Neuron (in vitro differentiated cells): ENCODE results near the gene RYR1.
"Not testable (repeated sequence)": the region's sequence is repeated elsewhere in the genome, so short reads cannot be mapped to it uniquely, and the experiment has no call there.

Experiments used
- H2AFZ ChIP-seq: one replicate; pipeline ENCODE4 v1.6.1; 2013; ENCODE audit warnings: low read depth, mild to moderate bottlenecking, inconsistent platforms, low read length, moderate library complexity
- H3K27me3 ChIP-seq: one replicate; pipeline ENCODE4 v1.6.1; 2013; ENCODE audit warnings: low read length; ENCODE audit not compliant: insufficient read depth
- H3K36me3 ChIP-seq: one replicate; pipeline ENCODE4 v1.6.1; 2013; ENCODE audit warnings: low read length; ENCODE audit not compliant: insufficient read depth
- H3K4me1 ChIP-seq: one replicate; pipeline ENCODE4 v1.6.1; 2013; ENCODE audit warnings: low read length; ENCODE audit not compliant: insufficient read depth
- H3K4me3 ChIP-seq: 2 replicates; pipeline ENCODE4 v1.5.1; 2013; ENCODE audit warnings: mild to moderate bottlenecking, low read length, moderate library complexity
- H3K9me3 ChIP-seq: one replicate; pipeline ENCODE4 v1.6.1; 2013; ENCODE audit warnings: low read length

The RYR1 gene

DNA sequence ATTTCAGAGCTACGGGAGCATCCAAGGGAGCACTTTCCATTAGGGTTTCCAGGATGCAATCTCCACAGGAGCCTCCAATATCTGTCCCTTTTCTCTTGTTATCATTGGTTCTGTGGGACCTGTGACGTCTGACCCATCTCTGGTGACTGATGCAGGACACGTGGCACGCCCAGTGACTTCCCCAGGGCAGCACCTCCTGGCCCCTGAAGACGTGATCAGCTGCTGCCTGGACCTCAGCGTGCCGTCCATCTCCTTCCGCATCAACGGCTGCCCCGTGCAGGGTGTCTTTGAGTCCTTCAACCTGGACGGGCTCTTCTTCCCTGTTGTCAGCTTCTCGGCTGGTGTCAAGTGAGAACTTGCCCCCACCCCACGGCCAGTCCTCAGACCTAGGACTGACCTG, 25.5 kb downstream of the RYR1 start:
- no peak overlapping the region for H3K4me3 ChIP-seq
- H2AFZ ChIP-seq, result no peak overlapping the region
- peaks cover 2% of the 10 kb centered on the region for H3K9me3 ChIP-seq
- H3K4me1 ChIP-seq, result no peaks in the 10 kb centered on the region
- no peaks in the 10 kb centered on the region for H3K27me3 ChIP-seq
- no peaks in the 10 kb centered on the region for H3K36me3 ChIP-seq

DNA sequence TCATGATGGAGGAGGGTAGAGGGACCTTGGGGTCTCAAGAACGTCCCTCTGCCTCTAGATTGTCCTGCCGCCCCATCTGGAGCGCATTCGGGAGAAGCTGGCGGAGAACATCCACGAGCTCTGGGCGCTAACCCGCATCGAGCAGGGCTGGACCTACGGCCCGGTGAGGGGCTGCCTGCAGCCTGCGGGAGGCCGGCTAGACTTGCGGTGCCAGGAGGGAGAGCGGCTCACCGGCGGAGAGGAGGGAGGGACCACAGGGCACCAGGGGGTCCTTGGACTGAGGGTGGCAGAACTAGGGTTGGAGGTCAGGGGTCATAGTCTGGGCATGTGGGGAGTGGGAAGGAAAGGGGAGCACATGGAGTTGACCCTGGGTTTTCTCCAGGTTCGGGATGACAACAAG, 29.9 kb downstream of the RYR1 start:
- H3K9me3 ChIP-seq, result peaks cover 7% of the 10 kb centered on the region
- no peak overlapping the region for H2AFZ ChIP-seq
- H3K4me3 ChIP-seq, result no peak overlapping the region
- no peaks in the 10 kb centered on the region for H3K4me1 ChIP-seq
- H3K36me3 ChIP-seq, result no peaks in the 10 kb centered on the region
- no peaks in the 10 kb centered on the region for H3K27me3 ChIP-seq

DNA sequence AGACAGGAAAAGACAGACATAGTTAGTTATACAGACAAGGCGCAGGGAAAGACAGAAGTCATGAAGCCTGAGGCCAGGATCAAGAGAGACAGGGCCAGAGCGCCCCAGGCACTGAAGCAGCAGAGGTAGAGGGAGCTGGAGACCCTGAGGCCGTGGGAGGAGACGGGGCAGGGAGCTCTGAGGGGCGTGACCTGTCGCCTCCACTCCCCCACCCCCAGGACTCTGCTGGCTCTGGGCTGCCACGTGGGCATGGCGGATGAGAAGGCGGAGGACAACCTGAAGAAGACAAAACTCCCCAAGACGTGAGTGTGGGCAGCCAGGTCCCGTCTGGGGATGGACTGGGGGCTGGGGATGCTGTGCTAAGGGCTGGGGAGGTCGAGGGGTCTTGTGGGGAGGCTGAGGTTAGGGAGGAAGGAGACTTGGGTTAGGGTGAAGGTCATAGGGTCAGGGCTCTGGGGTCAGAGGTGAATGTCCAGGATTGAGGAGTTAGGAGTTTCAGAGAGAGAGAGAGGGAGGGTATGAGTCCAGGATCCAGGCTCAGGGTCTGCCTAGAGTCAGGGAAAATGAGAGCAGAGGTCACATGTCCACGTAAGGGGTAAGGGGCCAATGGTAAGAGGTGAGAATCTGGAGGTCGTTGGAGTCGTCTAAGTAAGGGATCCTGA, 31.1 kb downstream of the RYR1 start:
- Histone ChIP-seq H3K4me1 (no peaks in the 10 kb centered on the region), H3K9me3 (peaks cover 7% of the 10 kb centered on the region), H3K36me3 (no peaks in the 10 kb centered on the region), H3K27me3 (no peaks in the 10 kb centered on the region), H2AFZ (no peak overlapping the region), H3K4me3 (no peak overlapping the region)

DNA sequence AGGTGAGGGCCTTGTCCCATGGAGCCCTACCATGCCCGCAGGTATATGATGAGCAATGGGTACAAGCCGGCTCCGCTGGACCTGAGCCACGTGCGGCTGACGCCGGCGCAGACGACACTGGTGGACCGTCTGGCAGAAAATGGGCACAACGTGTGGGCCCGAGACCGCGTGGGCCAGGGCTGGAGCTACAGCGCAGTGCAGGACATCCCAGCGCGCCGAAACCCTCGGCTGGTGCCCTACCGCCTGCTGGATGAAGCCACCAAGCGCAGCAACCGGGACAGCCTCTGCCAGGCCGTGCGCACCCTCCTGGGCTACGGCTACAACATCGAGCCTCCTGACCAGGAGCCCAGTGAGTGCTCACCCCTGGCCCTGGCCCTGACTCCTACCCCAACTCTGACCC, 32.6 kb downstream of the RYR1 start:
- no peak overlapping the region for H2AFZ ChIP-seq
- peaks cover 7% of the 10 kb centered on the region for H3K9me3 ChIP-seq
- no peaks in the 10 kb centered on the region for H3K27me3 ChIP-seq
- no peaks in the 10 kb centered on the region for H3K36me3 ChIP-seq
- H3K4me3 ChIP-seq, result no peak overlapping the region
- H3K4me1 ChIP-seq, result no peaks in the 10 kb centered on the region

DNA sequence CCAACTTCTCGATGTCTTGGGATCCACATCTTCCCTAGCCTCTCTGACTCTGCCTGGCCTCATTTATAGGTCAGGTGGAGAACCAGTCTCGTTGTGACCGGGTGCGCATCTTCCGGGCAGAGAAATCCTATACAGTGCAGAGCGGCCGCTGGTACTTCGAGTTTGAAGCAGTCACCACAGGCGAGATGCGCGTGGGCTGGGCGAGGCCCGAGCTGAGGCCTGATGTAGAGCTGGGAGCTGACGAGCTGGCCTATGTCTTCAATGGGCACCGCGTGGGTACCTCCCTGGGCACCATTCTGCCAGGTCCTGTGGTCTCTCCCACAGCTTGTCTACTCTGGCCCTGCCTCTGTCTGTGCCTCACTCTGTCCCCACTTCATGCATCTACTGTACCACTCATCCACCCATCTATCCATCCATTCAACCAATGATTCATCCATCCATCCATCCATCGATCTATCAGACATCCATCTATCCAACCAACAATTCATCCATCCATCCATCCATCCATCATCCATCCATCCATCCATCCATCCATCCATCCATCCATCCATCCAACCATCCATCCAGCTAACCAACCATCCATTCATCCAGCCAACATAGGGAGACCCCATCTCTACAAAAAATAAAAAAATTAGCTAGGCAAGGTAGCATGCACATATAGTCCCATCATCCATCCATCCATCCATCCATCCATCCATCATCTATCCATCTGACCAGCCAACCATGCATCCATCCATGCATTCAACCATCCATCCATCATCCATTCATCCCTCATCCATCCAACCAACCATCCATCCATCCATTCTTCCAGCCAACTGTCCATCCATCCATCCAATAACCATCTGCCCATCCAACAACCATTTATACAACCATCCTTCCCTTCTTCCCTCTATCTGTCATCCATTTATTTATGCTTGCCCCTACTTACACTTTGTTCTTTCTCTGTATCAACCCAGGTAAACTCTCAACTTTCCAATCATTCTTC, 34.3 kb downstream of the RYR1 start:
- no peaks in the 10 kb centered on the region for H3K36me3 ChIP-seq
- no peak overlapping the region for H2AFZ ChIP-seq
- H3K4me1 ChIP-seq, result no peaks in the 10 kb centered on the region
- H3K9me3 ChIP-seq, result peaks cover 7% of the 10 kb centered on the region
- no peak overlapping the region for H3K4me3 ChIP-seq
- no peaks in the 10 kb centered on the region for H3K27me3 ChIP-seq

DNA sequence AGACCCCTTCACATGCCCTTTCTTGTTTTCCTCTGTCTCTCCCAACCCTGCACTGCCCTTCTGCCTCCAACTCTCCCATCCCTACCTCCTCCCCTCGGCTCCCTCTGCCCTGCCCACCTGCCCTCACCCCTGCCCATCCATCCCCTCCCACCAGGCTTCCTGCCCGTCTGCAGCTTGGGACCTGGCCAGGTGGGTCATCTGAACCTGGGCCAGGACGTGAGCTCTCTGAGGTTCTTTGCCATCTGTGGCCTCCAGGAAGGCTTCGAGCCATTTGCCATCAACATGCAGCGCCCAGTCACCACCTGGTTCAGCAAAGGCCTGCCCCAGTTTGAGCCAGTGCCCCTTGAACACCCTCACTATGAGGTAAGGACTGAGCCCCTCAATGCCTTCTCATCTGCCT, 35.7 kb downstream of the RYR1 start:
- H3K4me3 ChIP-seq, result no peak overlapping the region
- no peak overlapping the region for H2AFZ ChIP-seq
- H3K27me3 ChIP-seq, result no peaks in the 10 kb centered on the region
- H3K4me1 ChIP-seq, result no peaks in the 10 kb centered on the region
- H3K9me3 ChIP-seq, result peaks cover 6% of the 10 kb centered on the region
- no peaks in the 10 kb centered on the region for H3K36me3 ChIP-seq

DNA sequence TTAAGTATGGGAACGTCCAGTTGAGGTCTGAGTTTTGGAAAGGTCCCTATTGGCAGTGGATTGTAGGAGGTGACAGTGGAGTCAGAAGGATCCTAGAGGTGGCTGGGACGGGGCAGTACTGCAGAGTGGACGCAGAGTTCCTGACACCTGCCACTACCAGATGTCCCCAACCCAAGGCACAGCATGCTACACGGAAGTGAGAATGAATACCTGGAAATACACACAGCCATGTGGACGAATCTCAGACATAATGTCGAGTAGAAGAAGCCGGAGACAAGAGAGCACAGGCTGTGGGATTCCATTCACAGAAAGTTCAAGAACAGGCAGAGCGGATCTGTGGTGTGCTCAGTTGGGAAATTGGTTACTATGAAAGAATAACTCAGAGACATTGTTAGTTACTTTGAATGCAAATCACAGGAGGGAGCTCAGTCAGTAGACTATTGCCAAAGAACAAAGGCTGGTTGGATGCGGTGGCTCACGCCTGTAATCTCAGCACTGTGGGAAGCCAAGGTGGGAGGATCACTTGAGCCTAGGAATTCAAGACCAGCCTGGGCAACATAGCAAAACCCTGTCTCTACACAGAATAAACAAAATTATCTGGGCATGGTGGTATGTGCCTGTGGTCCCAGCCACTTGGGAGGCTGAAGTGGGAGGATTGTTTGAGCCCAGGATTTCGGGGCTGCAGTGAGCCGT, 37.4 kb downstream of the RYR1 start:
- H3K4me1 ChIP-seq, result no peaks in the 10 kb centered on the region
- H2AFZ ChIP-seq, result no peak overlapping the region
- no peaks in the 10 kb centered on the region for H3K36me3 ChIP-seq
- H3K4me3 ChIP-seq, result no peak overlapping the region
- no peaks in the 10 kb centered on the region for H3K27me3 ChIP-seq
- H3K9me3 ChIP-seq, result peaks cover 4% of the 10 kb centered on the region

DNA sequence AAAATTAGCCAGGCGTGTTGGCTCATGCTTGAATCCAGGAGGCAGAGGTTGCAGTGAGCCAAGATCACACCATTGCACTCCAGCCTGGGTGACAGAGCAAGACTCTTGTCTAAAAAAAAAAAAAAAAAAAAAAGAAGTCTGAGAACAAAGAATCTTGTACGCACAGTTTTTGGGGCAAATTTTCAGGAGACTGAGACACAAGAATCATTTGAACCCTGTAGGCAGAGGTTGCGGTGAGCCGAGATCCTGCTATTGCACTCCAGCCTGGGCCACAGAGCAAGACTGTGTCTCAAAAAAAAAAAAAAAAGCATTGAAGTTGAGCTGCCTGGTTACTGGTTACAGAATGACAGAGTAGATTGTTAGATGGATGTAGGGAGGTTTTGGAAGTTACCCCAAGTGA, 39.2 kb downstream of the RYR1 start:
- not testable (repeated sequence) for H3K9me3 ChIP-seq, H2AFZ ChIP-seq, H3K4me1 ChIP-seq, H3K27me3 ChIP-seq, H3K4me3 ChIP-seq, H3K36me3 ChIP-seq

DNA sequence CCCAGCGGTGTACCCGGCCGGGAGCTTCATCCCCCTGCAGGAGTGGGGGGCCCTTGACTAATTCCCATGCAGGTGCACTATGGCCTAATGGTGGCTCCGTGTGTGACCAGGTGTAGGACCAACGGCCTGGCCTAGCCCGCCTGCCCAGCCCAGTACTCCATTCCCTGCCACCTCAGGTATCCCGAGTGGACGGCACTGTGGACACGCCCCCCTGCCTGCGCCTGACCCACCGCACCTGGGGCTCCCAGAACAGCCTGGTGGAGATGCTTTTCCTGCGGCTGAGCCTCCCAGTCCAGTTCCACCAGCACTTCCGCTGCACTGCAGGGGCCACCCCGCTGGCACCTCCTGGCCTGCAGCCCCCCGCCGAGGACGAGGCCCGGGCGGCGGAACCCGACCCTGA, 39.7 kb downstream of the RYR1 start:
- no peaks in the 10 kb centered on the region for H3K4me1 ChIP-seq
- no peak overlapping the region for H2AFZ ChIP-seq
- H3K9me3 ChIP-seq, result peaks cover under 1% of the 10 kb centered on the region
- no peaks in the 10 kb centered on the region for H3K27me3 ChIP-seq
- H3K36me3 ChIP-seq, result no peaks in the 10 kb centered on the region
- no peak overlapping the region for H3K4me3 ChIP-seq

DNA sequence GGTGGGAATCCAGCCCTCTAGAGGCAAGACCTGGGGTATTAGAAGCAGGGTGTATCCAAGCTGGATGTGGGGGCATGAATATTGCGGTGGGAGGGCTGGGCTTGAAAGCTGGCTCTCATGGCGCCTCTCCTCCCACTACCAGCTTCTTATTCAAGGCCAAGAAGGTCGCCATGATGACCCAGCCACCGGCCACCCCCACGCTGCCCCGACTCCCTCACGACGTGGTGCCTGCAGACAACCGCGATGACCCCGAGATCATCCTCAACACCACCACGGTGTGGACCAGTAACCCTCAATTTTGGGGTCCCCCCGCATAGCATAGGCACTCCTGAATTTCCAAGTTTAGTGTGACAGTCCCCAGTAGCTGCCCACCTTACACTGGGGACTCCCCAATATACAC, 41.7 kb downstream of the RYR1 start:
- no peaks in the 10 kb centered on the region for H3K4me1 ChIP-seq
- H3K4me3 ChIP-seq, result no peak overlapping the region
- H3K36me3 ChIP-seq, result no peaks in the 10 kb centered on the region
- no peaks in the 10 kb centered on the region for H3K9me3 ChIP-seq
- no peaks in the 10 kb centered on the region for H3K27me3 ChIP-seq
- no peak overlapping the region for H2AFZ ChIP-seq

DNA sequence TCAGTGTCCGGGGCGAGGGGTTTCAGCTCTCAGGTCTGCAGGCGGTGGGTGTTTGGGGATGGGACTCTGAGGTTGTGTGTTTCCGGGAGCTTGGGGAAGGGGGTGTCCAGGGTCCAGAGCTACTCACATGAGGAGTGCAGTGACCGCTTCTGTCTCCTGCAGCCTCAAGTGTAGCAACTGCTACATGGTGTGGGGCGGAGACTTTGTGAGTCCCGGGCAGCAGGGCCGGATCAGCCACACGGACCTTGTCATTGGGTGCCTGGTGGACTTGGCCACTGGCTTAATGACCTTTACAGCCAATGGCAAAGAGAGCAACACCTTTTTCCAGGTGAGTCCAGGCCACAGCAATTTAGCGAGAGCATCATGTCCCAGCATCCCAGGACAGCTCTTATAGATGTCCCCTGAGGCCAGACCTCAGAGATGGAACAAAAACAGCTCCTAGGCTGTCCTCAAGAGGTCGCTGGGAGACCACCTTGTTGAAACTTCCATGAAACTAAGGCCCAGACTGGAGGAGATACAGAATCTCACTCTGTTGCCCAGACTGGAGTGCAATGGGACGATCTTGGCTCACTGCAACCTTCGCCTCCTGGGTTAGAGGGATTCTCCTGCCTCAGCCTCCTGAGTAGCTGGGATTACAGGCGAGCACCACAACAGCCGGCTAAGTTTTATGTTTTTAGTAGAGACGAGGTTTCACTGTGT, 44.9 kb downstream of the RYR1 start:
- Histone ChIP-seq H3K4me1 (no peaks in the 10 kb centered on the region), H2AFZ (no peak overlapping the region), H3K4me3 (no peak overlapping the region), H3K27me3 (no peaks in the 10 kb centered on the region), H3K36me3 (no peaks in the 10 kb centered on the region), H3K9me3 (no peaks in the 10 kb centered on the region)

DNA sequence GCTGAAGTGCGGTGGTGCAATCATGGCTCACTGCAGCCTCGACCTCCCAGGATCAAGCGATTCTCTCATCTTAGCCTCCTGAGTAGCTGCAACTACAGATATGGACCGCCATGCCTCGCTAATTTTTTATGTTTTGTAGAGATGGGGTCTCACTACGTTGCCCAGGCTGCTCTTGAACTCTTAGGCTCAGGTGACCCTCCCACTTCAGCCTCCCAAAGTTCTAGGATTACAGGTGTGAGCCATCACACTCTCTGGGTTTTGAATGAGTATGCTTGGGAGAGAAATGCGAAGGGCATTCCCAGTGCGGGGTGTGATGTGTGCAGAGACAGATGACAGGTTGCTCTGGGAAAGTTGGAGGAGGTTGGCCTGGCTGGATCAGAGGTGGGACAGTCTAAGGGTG, 49.0 kb downstream of the RYR1 start:
- Histone ChIP-seq H3K4me1 (no peaks in the 10 kb centered on the region), H3K36me3 (no peaks in the 10 kb centered on the region), H2AFZ (no peak overlapping the region), H3K4me3 (no peak overlapping the region), H3K27me3 (no peaks in the 10 kb centered on the region), H3K9me3 (peaks cover 3% of the 10 kb centered on the region)
